G401.6 (cell line): ENCODE measurements around the gene PSD4.

ENCODE experiments used
- FAIRE-seq: peaks from 2 replicates; lab custom pipeline; 2012; peaks lifted over from hg19 to GRCh38; lab: Jason Lieb, UNC

Gene PSD4

GRCh38 chr2:113238871-113239839, 65.4 kb downstream of the PSD4 start:
- FAIRE-seq = no peak

- no peak for FAIRE-seq
Observed at GRCh38 chr2:113240150-113240914, 66.6 kb downstream of the PSD4 start.

DNA sequence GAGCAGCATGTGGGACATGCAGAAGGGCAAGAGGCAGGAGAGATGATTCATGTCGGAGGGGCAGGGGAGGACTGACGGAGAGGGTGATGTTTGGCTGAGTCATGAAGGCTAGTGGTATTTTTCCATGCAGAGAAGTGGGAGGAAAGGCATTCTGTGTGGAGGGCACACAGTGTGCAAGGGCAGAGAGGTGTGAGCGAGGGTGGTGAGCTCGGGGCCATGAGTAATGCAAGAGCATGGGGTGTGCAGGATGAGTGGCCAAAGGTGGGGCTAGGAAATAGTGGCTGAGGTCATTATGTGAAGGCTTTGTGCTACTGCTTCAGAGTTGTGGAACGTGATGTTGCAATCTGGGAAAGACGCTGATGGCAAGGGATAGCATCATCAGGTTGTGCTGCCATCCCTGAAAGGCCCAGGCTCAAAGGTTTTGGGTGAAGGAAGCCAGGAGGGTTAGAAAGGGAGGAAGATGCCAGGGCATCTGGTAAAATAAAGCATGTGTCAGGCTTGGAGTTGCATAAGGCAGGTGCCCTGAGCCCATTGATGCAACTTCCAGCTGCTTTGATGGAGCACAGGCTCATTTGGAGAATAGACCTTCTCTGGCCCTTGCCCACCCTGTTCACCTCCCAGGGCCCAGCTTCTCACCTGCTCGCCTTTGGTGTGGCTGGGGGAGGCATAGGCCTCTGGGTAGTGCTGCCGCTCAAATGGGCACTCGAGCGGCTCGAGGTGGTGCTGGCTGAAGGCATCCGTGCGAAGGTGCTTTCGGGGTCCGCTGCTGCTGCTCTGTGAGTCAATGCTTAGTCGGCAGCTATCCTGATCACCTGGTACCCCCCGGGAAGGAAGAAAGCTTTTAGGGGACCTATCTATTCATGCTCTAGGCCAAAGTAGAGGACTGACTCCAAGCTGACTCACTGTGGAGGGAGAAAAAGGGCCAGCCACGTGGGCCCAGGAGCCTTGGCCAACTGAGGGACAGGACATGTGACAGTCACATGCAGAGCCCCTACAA, 67.4 kb downstream of the PSD4 start:
- no peak for FAIRE-seq

DNA sequence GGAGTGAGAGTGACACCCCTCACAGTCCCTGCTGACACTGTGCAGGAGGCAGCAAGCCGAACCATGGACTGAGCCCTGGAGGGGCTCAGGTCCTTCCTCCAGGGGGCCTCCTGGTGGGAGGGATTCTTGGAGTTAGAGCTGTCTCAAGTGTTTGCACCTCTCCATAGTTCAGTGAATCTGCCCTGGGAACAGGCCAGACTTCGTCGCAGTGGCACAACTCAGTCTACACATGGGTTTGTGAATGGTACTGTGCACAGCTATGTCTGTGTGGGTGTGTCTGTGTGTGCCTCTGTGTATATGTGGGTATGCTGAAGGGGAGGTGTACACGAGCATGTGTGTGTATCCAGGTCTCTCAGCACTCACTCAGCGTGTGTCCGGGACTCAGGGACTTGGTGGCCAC, 68.6 kb downstream of the PSD4 start:
- no peak for FAIRE-seq

DNA sequence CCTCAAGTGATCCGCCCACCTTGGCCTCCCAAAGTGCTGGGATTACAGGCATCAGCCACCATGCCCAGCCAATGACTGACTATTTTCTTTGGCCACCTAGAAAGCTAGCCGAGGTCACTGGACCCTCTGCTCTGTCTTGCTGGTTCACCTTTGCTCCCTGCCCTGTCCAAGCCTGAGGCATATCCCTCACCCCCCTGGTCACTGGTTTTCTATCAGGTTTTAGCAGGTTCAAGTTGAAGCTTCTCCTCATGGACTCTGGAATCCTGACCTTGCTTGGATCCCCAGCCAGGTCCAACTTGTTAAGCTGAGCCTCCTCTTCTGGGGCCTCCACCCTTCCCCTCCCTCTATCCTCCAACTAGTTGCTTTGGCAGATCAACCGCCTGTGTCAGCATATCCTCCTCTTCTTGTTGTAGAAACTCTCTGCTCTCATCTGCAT, 71.5 kb downstream of the PSD4 start:
- FAIRE-seq = no peak

DNA sequence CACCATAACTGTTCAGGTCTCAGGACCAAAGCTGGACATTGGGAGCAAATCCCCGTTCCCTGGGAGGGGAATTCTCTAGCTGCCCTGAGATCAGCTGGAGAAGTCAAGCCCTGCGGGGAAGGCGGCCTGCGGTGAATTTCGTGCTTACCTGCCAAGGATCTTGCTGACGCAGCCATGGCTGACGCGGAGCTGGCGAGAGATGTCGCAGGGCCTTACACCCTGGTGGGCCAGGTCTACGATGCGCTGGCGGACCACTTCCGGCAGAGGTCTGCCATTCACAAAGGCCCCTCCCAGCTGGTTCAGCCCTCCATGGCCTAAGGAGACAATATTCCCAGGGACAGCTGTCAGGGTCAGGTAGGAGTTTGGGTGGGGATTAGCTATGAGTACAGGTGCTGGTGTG, 72.8 kb downstream of the PSD4 start:
- FAIRE-seq = no peak

DNA sequence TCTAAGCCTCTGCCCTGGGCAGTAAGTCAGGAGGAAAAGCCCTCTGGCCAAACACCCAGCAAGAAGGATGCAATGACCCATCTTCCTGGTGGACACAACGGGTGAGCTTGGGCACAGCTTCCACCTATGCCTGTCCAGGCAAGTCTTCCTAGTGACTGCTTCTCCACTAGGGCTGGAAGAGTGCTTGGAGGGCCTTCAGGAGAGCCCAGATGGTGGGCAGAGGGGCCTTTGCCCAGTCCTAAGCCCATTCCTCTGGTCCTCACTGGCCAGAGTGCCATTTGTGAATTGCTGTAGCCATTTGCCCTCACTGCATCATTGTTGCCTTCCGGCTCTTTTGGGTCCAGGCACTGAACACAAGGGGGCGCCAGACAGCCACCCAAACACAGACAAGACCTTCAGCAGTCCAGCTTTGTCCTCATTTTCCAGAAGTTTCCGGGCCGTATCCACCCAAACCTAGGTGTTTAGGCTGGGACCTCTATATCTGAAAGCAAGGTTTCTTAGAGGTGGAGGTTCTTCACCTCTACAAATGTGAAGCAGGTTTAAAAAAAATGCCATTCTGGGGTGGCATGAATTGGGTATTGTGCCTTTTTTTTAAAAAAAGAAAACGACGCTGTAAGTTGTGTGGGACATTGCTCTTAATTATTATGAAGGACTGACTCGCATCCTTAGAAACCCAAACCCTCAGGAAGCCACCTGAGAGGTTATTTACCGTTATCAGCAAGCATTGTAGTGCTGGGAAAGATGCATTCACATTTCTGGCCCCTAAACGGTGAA, 75.4 kb downstream of the PSD4 start:
- FAIRE-seq = no peak

DNA sequence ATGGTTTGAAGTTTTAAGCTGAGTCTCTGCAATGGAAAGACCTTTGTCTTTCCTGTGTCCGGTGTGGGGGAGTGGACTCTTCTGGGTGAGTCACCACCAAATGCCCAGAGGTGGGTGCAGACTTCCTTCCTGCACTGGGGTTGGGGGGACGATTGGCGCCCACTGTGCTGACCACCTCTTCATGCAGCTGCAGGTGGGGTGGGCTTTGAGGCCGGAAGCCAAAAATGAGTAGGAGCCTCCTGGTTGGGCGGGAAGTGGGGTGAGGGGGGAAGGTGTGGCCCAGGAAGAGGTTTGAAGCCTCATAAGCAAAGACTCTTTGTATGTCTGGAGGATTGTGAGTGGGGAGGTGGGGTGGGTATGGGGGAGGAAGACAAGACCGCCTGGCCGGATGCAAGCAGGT, 77.3 kb downstream of the PSD4 start:
- no peak for FAIRE-seq

DNA sequence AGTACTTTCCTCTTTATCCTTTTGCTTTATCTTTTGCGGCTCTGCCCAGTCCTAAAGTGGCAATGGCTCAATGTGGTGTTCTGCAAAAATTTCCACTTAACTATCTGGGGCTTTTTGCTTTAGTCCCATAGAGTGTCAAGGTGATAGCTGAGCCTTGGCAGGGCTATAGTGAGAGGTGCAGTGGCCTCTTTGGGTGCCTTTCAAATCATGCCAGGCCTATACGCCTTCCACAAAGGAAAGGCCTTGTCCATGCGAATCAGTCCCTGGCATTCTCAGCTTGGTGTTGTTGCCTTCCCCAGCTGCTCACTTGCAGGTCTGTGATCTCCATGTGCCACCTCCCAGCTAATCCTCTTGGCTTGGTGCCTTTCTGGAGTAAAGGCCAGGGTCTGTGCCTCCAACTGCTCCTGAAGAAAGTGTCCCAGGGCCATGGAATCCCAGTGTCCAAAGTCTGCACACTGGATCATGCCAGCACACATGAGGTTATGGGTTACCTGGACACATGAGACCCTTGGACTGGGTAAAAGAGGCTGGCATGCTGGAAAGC, 78.3 kb downstream of the PSD4 start:
- no peak for FAIRE-seq

GRCh38 chr2:113253453-113253852, 79.7 kb downstream of the PSD4 start:
- no peak for FAIRE-seq

- FAIRE-seq = no peak
Observed at GRCh38 chr2:113255140-113256070, 81.6 kb downstream of the PSD4 start.

DNA sequence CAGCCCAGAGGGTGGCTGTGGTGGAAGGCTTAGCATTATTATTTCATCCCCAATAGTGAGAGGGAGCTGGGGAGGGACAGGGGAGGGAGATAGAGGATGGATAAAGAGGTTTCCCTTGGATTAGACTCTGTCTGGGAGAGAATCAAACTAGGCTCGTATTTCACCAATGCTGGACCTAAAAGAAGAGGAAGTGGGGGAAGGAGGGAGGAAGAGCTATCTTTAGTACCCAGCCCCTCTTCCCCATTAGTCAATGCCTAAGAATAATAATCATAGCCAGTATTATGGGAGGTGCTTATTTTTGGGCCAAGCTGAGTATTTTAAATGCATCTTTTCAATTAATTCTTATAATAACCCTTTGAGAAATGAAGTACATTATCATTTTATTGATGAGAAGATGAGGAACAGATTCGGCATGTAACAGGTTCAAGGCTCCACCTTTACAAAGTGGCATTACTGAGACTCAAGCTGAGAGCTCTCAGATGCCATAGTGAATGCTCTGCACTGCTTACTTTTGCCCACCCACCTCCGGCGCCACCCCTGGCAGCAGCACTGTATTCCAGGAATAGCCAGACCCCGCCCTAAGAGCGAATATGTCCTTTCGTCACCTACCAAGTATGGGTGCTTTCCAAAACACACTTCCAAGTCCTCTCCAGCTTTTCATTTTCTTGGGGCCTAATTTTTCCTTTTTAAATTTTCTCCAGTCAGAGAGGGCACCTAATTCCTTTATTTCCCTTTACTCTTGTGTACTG, 83.9 kb downstream of the PSD4 start:
- no peak for FAIRE-seq

GRCh38 chr2:113258471-113259147, 84.8 kb downstream of the PSD4 start:
- no peak for FAIRE-seq
